MM.1S (cell line): ENCODE results near the gene GM2A.

Experiments
- DNase-seq: peaks from one replicate; pipeline ENCODE4 v3.0.0-alpha.2; 2015
- H2AFZ ChIP-seq: fragments of 300-600 bp; sonication (generic); 2 replicates; pipeline ENCODE4 v1.6.0; 2016; ENCODE audit warnings: antibody characterized with exemption, low read length
- H3F3A ChIP-seq: fragments of 300-600 bp; sonication (generic); 2 replicates; pipeline ENCODE4 v1.6.1; 2016; ENCODE audit warnings: mild to moderate bottlenecking, antibody characterized with exemption, low read length, moderate library complexity, mixed read lengths; ENCODE audit not compliant: insufficient read depth
- H3K27ac ChIP-seq: fragments of 300-600 bp; sonication (generic); 2 replicates; pipeline ENCODE4 v1.5.1; 2016; ENCODE audit warnings: mild to moderate bottlenecking, low read length
- H3K27me3 ChIP-seq: fragments of 300-600 bp; sonication (generic); replicated peaks from 2 replicates; pipeline ENCODE4 v1.6.0; 2016; ENCODE audit warnings: low read length; ENCODE audit not compliant: insufficient read depth
- H3K36me3 ChIP-seq: fragments of 300-600 bp; sonication (generic); replicated peaks from 2 replicates; pipeline ENCODE4 v1.6.1; 2016; ENCODE audit warnings: mild to moderate bottlenecking, low read length, mixed read lengths; ENCODE audit not compliant: insufficient read depth
- H3K4me1 ChIP-seq: fragments of 300-600 bp; sonication (generic); 2 replicates; pipeline ENCODE4 v1.6.1; 2016; ENCODE audit warnings: low read length, mixed read lengths
- H3K4me2 ChIP-seq: fragments of 300-600 bp; sonication (generic); 2 replicates; pipeline ENCODE4 v1.6.0; 2016; ENCODE audit warnings: low read depth, low read length
- H3K4me3 ChIP-seq: fragments of 300-600 bp; sonication (generic); 2 replicates; pipeline ENCODE4 v1.5.1; 2016; ENCODE audit warnings: low read length, mixed read lengths
- H3K79me2 ChIP-seq: fragments of 300-600 bp; sonication (generic); 2 replicates; pipeline ENCODE4 v1.6.1; 2016; ENCODE audit warnings: mixed run types, low read length, mixed read lengths
- H3K9ac ChIP-seq: fragments of 300-600 bp; sonication (generic); 2 replicates; pipeline ENCODE4 v1.6.1; 2016; ENCODE audit warnings: low read length, mixed read lengths
- H3K9me2 ChIP-seq: fragments of 300-600 bp; sonication (generic); replicated peaks from 2 replicates; pipeline ENCODE4 v1.6.1; 2016; ENCODE audit warnings: mild to moderate bottlenecking, low read length, mixed read lengths; ENCODE audit not compliant: insufficient read depth
- H3K9me3 ChIP-seq: fragments of 300-600 bp; sonication (generic); replicated peaks from 2 replicates; pipeline ENCODE4 v1.6.1; 2016; ENCODE audit warnings: mild to moderate bottlenecking, low read length, mixed read lengths; ENCODE audit not compliant: insufficient read depth
- H4K20me1 ChIP-seq: fragments of 300-600 bp; sonication (generic); 2 replicates; pipeline ENCODE4 v1.6.1; 2016; ENCODE audit warnings: mild to moderate bottlenecking, low read length, moderate library complexity, mixed read lengths; ENCODE audit not compliant: insufficient read depth
- EZH2 ChIP-seq: fragments of 300-600 bp; sonication (generic); optimal IDR thresholded peaks from 2 replicates; pipeline ENCODE3; 2017; ENCODE audit warnings: low read depth, mild to moderate bottlenecking, antibody characterized with exemption, low read length, mixed read lengths
- EZH2phosphoT487 ChIP-seq: fragments of 300-600 bp; sonication (generic); IDR thresholded peaks from 2 replicates; pipeline ENCODE4 v1.6.1; 2018; ENCODE audit warnings: antibody characterized with exemption, low read length
- TF ChIP-seq, protein P1 (sequence below): fragments of 300-600 bp; sonication (generic); IDR thresholded peaks from 2 replicates; pipeline ENCODE4 v1.5.1; 2016; ENCODE audit warnings: antibody characterized with exemption, low read length, mixed read lengths

GM2A gene

DNA sequence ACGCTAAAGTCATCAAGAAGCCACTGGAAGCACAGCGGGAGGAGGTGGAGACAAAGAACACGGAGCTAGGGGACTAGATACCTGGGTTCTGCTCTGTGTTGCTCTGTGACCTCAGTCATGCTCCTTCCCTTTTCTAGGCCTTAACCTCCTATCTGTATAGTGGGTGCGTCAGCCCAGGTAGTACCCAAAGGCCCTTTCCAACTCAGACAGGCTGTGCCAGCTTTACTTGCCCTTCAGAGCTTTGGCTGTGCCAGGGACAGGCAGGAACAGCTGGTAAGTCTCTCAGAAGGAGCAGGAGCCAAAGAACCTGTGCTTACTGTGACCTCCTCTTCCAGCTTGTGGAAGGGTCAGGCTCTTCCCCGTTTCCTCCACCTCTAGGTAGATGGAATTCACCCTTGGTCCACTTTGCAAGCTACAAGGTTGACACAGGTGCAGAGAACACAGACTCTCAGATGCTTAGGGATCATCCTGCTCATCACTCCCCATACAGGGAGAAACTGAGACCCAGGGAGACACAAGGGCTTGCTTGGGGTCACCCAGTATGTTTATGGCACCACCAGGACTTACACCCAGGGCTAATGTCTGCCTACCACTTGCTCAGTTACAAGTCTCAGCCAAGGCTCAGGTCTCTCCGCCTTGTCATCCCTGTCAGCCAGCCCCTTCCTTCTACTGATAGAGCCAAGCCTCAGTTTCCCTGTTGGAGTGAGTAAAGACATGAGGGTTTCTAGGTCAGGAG, 30.8 kb upstream of the GM2A start:
- 0 out of 2 replicates have a peak, but pooled peaks cover 6% of the 10 kb centered on the region for H3K36me3 ChIP-seq
- H3K4me1 ChIP-seq, result peaks cover 59% of the 10 kb centered on the region
- H3K27me3 ChIP-seq, result no peaks in the 10 kb centered on the region
- no peaks in the 10 kb centered on the region for H3K9me3 ChIP-seq
- TF ChIP-seq, protein P1, sequence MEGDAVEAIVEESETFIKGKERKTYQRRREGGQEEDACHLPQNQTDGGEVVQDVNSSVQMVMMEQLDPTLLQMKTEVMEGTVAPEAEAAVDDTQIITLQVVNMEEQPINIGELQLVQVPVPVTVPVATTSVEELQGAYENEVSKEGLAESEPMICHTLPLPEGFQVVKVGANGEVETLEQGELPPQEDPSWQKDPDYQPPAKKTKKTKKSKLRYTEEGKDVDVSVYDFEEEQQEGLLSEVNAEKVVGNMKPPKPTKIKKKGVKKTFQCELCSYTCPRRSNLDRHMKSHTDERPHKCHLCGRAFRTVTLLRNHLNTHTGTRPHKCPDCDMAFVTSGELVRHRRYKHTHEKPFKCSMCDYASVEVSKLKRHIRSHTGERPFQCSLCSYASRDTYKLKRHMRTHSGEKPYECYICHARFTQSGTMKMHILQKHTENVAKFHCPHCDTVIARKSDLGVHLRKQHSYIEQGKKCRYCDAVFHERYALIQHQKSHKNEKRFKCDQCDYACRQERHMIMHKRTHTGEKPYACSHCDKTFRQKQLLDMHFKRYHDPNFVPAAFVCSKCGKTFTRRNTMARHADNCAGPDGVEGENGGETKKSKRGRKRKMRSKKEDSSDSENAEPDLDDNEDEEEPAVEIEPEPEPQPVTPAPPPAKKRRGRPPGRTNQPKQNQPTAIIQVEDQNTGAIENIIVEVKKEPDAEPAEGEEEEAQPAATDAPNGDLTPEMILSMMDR, result no peak
- no peak for TF ChIP-seq EZH2phosphoT487
- no peak for TF ChIP-seq EZH2
- H3K9ac ChIP-seq, result peak overlapping the region; percentile 87; the same call in 1 of the 2 replicates
- H3F3A ChIP-seq, result peaks cover 28% of the 10 kb centered on the region; the same call in 1 of the 2 replicates
- DNase-seq, result no peak
- peak overlapping the region; percentile 83 for H3K4me3 ChIP-seq
- H3K79me2 ChIP-seq, result peaks cover 68% of the 10 kb centered on the region
- peak overlapping the region; percentile 62; the same call in 1 of the 2 replicates for H3K27ac ChIP-seq
- no peaks in the 10 kb centered on the region for H4K20me1 ChIP-seq
- peak overlapping the region; percentile 96 for H3K4me2 ChIP-seq
- H3K9me2 ChIP-seq, result no peaks in the 10 kb centered on the region
- no peak overlapping the region for H2AFZ ChIP-seq

DNA sequence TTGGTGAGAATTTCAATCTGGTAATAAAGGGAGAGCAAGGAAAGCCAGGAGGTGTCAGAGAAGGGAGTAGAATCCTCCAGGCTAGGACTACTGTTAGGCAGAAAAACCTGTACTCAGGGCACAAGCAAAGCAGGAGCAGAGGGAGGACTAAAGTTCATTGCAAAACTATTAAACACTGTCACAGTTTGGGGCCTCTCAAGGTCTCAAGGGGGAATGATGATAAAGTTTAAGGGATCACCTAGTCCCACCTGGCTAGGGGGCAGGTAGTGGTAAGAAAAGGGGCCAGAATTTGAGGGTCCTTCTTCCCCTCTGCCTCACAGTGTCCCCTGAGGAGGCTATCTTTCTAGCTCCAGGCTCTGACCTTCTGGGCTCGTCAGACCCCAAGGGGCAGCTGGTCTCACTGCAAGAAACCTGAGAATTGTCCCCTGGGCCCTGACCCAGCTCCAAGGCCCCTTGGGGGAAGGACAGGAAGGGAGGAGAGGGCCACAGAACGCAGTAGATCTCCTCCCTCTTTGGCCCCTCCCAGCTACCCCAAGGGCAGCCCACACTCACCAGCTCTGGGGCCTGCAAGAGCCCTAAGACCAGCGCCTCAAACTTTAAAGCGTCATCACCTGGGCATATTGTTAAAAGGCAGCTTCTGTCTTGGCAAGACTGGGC, 30.1 kb upstream of the GM2A start:
- Histone ChIP-seq H2AFZ (peak overlapping the region; percentile 40), H3K4me3 (peak overlapping the region; percentile 83), H4K20me1 (no peaks in the 10 kb centered on the region), H3K27me3 (no peaks in the 10 kb centered on the region), H3K4me2 (peak overlapping the region; percentile 96), H3K27ac (peak overlapping the region; percentile 62; the same call in 1 of the 2 replicates), H3K9me3 (no peaks in the 10 kb centered on the region), H3K36me3 (0 out of 2 replicates have a peak, but pooled peaks cover 6% of the 10 kb centered on the region), H3K4me1 (peaks cover 59% of the 10 kb centered on the region), H3K9ac (peak overlapping the region; percentile 87), H3K9me2 (no peaks in the 10 kb centered on the region), H3F3A (peaks cover 28% of the 10 kb centered on the region; the same call in 1 of the 2 replicates), H3K79me2 (peaks cover 61% of the 10 kb centered on the region)
- TF ChIP-seq EZH2phosphoT487 (no peak), EZH2 (no peak)
- TF ChIP-seq, protein P1, result no peak
- peak; percentile 74 for DNase-seq

DNA sequence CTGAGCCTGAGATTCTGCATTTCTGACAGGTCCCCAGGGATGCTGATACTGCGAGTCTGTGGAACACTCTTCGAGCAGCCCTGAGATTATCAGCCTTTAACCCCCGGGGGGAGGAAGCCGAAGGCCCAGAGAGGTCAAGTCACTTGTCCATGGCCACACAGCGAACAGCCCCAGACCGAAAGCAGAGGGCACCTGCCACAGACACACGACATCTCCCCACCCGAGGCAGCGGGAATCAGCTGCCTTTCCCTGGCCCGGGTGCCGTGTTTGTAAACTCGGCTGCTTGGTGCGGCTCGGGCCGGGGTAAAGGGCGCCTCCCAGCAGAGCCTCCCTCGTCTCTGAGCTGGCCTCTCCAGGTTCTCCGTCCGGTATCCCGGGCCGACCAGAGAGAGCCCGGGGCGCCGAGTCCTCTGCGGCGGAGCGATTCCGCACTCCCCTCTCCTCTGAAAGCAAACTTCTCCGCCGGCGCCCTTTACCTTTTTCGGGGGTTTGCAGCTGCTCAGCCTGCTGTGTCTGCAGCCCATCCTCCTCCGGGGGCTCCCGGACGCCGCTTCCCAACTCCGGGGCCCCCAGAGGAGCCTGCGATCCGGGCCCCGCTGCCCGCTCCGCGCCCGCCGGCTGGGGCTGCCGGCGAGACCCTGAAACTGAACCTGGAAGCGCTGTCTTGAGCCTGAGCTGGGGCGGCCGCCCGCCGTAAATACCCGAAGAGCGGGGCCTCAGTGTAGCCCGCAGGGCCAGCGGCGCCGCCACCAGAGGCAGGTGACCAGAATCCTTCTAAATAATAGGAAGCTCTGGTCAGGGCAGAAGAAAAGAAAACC, 29.3 kb upstream of the GM2A start, which contains the start of gene CCDC69:
TSS of gene CCDC69 (minus strand) at position 646 of the 818 bp plus-strand sequence. CDS start at position 524, 122 bp downstream.
- no peaks in the 10 kb centered on the region for H3K9me2 ChIP-seq
- H3K79me2 ChIP-seq, result peaks cover 54% of the 10 kb centered on the region
- H3K4me2 ChIP-seq, result peak within 1 kb of the TSS; percentile 96
- peaks cover 28% of the 10 kb centered on the region; the same call in 1 of the 2 replicates for H3F3A ChIP-seq
- peak; percentile 75 for DNase-seq
- H3K4me3 ChIP-seq, result peak within 1 kb of the TSS; percentile 83
- peaks cover 54% of the 10 kb centered on the region for H3K4me1 ChIP-seq
- no peaks in the 10 kb centered on the region for H3K27me3 ChIP-seq
- no peaks in the 10 kb centered on the region for H3K9me3 ChIP-seq
- H4K20me1 ChIP-seq, result no peaks in the 10 kb centered on the region
- H3K27ac ChIP-seq, result peak within 1 kb of the TSS; percentile 62; the same call in 1 of the 2 replicates
- peak within 1 kb of the TSS; percentile 40 for H2AFZ ChIP-seq
- 0 out of 2 replicates have a peak, but pooled peaks cover 6% of the 10 kb centered on the region for H3K36me3 ChIP-seq
- H3K9ac ChIP-seq, result peak within 1 kb of the TSS; percentile 87
- no peak for TF ChIP-seq EZH2phosphoT487
- TF ChIP-seq, protein P1, result peak; percentile 25
